HG03575 (cell line): ENCODE results near the gene SPACA6.
"Not testable (repeated sequence)": the region's sequence is repeated elsewhere in the genome, so short reads cannot be mapped to it uniquely, and the experiment has no call there.

ENCODE experiments used
- ATAC-seq: cut with Tn5 transposase; IDR thresholded peaks from one replicate; pipeline ENCODE4 v1.9.1; 2021; ENCODE audit not compliant: unreplicated experiment, insufficient number of reproducible peaks, low FRiP score; ENCODE audit errors: extremely low read depth

The SPACA6 gene

GRCh38 chr19:51693260-51693659, at the start of gene SPACA6:
Gene SPACA6, plus strand, starts transcription at chr19:51693330. Its CDS starts 197 bp downstream, at chr19:51693527.
- ATAC-seq, result no peak

DNA sequence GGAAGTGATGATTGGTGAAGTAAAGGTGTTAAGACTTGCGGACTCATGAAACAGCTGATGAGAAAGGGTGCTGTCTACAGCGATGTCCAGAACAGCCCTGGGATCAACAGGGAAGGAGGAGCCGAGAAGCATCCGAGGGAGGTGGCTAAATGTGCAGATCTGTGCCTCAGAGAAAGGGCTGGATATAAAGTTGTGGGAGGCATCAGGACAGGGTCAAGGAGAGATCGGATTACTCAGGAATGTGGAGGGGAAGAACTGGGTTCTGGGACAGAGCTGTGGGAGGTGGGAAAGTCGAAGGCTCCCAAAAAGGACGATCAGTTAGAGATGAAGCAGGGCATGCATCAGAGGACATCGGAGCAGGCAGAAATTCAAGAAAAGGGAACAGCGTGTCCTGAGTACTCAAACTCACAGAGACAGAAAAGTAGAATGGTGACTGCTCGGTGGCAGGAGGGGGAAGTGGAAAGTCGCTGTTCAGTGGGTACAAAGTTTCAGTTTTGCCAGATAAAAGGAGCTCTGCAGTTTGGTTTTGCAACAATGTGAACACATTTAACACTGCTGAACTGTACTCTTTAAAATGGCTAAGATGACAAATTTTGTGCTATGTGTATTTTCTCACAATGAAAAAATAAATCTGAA, 48.4 kb upstream of the SPACA6 start:
- no peak for ATAC-seq

GRCh38 chr19:51646730-51647129, 46.4 kb upstream of the SPACA6 start, which contains the start of gene SIGLEC14:
Gene SIGLEC14, minus strand, starts transcription at chr19:51646825. Its CDS starts 66 bp downstream, at chr19:51646759.
- not testable (repeated sequence) for ATAC-seq

- ATAC-seq, result no peak
Measured at GRCh38 chr19:51647318-51647717, 45.8 kb upstream of the SPACA6 start.

GRCh38 chr19:51651216-51651846, 41.8 kb upstream of the SPACA6 start:
- no peak for ATAC-seq

DNA sequence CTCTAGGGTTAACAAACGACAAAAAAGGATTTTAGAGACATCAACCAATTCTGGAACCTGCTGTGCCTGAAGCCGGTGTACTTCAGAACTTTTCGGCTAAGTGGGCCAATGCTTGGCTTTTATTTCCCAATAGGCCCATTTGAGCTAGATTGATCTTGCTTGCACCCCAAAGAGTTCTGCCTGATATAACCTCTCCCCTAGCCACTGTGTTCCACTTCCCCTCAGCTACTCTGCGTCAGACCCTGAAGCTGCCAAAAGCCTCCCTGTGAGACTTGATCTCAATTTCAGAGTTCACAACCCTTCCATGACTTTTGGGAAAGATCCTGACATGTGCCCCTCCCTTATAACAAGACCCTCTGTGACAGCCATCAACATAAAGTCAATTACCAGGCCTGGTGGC, 40.9 kb upstream of the SPACA6 start:
- ATAC-seq, result no peak

DNA sequence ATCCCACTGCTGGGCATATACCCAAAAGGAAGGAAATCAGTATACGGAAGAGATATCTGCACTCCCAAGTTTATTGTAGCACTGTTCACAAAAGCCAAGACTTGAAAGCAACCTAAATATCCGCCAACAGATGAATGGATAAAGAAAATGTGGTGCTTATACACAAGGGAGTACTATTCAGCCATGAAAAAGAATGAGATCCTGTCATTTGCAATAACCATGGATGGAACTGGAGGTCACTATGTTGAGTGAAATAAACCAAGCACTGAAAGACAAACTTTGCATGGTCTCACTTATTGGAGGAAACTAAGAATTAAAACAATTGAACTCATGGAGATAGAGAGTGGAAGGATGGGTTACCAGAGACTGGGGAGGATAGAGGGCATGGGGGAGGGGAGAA, 40.0 kb upstream of the SPACA6 start:
- no peak for ATAC-seq

DNA sequence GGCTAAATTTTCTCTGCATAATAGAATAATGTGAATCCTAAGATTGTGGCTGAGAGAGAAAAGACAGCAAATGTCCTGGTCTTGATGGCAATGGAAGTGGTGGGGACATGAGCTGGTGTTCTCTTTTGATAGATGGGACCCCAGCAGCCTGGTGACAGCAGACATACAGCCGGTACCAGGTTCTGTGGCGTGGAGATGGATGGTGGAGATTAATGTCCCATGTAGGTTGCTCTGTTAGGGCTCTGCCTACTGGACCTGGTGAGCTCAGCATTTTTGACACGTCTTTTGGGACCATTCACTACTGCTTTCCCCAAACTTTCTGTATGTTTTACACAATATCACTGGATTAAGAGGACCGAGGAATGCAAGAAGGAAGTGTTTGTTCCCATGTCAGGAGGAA, 38.3 kb upstream of the SPACA6 start:
- ATAC-seq, result no peak

GRCh38 chr19:51660975-51661600, 32.0 kb upstream of the SPACA6 start:
- ATAC-seq, result no peak

DNA sequence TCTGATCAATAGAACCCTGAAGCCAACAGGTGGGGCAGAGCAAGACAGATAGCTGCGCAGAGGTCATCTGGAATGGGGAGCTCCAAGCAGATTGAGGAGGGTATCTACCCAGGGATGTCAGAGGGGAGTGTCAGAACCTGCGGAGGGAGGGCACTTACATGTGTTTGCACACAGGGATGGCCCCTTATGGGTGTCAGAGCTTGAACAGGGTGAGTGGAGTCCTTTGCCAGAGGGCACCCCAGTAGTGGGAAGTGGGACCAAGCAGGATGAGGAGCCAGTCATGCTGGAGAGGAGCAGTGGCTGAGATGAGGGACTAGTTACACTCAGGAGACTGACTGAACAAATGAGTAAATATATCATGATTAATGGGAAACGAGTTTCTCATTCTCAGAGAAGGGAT, 29.5 kb upstream of the SPACA6 start:
- no peak for ATAC-seq

DNA sequence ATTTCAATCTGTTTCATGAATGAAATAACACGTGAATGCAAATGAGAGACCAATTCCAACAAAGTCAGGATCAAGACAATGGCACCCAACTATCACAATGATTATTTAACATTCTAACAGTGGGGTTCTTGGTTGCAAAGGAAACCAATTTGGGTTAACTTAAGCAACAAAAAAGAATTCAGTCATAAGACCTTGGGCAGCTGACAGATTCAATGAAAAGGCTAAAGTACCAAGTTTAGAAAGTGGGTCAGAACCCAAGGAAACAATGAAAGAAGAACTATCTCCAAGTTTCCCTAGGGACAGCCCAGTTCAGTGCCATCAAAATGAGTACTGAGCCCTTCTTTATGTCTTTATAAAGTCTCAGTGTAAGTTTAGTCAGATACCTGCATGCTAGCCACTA, 29.0 kb upstream of the SPACA6 start:
- no peak for ATAC-seq

DNA sequence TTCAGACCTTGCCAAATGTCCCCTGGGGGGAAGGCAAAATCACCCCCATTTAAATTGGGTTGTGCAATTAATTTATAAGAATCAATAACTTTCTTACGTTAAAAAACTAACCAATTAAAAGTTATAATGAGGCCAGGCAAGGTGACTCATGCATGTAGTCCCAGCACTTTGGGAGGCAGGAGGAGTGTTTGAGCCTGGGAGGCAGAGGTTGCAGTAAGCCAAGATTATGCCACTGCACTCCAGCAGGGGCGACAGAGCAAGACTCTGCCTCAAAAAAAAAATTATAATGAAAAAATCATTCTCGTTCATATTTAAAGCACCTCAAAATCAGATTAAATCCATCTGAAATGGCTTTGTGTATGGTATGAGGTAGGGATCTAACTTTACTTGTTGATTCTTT, 28.1 kb upstream of the SPACA6 start:
- ATAC-seq, result no peak

GRCh38 chr19:51668216-51668615, 24.9 kb upstream of the SPACA6 start:
- no peak for ATAC-seq

- not testable (repeated sequence) for ATAC-seq
Measured at GRCh38 chr19:51675911-51676565, 17.1 kb upstream of the SPACA6 start.

DNA sequence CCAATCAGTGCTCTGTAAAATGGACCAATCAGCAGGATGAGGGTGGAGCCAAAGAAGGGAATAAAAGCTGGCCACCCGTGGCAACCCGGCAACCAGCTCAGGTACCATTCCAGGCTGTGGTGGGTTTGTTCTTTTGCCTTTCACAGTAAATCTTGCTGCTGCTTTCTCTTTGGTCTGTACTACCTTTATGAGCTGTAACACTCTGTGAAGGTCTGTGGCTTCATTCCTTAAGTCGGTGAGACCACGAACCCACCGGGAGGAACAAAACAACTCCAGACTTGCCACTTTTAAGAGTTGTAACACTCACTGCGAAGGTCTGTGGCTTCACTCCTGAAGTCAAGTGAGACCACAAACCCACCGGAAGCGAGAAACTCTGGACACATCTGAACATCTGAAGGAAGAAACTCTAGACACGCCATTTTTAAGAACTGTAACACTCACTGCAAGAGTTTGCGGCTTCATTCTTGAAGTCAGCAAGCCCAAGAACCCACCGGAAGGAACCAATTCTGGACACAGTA, 16.5 kb upstream of the SPACA6 start:
- ATAC-seq, result no peak

DNA sequence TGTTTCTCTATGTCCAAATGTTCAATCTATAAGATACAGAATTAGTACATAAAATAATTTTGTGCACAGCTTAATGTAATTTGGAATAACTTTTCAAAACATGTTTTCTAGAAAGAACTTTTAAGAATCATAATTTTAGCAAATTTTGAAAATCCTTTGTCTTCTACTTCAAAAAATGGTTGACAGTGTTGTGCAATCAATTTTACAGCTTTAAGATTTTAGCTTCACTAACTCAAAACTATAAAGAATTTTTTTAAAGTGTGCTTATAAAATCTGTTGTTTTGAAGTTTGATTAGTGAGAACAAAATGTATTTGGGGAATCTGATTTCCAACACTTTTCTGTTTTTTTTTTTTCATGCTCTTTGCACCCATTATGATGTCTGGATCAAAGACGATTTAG, 12.7 kb upstream of the SPACA6 start:
- ATAC-seq, result no peak

DNA sequence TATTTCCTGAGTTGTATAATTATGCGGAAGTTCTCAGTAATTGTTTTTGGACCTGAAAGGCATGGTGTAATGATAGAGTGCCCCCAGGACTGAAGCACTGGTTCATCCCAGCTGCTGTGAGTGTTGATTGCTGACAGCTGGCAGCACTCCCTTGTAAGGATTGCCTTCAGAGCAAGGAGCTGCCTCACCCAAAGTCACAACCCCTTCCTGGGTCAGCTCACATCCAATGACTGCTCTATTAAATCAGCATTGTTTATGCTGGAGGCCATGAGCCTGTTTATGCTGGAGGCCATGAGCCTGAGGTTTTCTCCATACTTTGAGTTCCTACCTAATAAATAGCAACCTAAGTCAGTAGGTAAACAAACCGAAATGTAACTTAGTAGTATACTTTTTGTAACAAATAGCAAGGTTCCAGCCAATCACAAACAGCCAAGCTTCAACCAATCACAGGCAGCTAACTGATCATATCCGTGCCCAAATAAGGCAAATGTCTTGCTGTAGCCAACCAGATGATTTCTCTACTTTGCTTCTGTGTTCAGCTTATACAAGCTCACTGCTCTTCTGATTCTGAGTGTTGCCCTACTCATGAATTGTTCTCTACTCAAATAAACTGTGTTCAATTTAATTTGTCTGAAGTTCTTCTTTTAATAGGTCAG, 11.7 kb upstream of the SPACA6 start:
- ATAC-seq, result no peak

GRCh38 chr19:51686171-51686570, 7.0 kb upstream of the SPACA6 start:
- no peak for ATAC-seq
